Suprapubic skin (tissue), 4 donors: ENCODE data around the gene MYO1E.

Experiments
- CTCF ChIP-seq, 2 donors: fragments of 200-600 bp in 1 of 2; fragments of 450-650 bp in 1 of 2; sonication (generic) in 1 of 2; IDR thresholded peaks; one replicate each; pipeline ENCODE4 v1.5.1; 2016 to 2019; ENCODE audit warnings: antibody characterized with exemption in 2 of 2, mild to moderate bottlenecking in 1 of 2, moderate library complexity in 1 of 2
- EP300 ChIP-seq: sonication (generic); formaldehyde crosslinking; IDR thresholded peaks from one replicate; pipeline ENCODE4 v1.6.1; 2017; ENCODE audit warnings: antibody characterized with exemption
- POLR2AphosphoS5 ChIP-seq, 3 donors: sonication (generic); formaldehyde crosslinking; IDR thresholded peaks; one replicate each; pipeline ENCODE4 v1.6.1; 2017; ENCODE audit warnings: antibody characterized with exemption in 3 of 3

GRCh38 chr15:59168536-59168935, 204.1 kb downstream of the MYO1E start:
- TF ChIP-seq CTCF (IDR thresholded peaks at IDR 0.05) = no peak
- TF ChIP-seq EP300 = no peak
- no peak for TF ChIP-seq POLR2AphosphoS5 (IDR thresholded peaks at IDR 0.05)
